GM19328 (cell line): Measurements from ENCODE around the gene SLC12A7.
"Not testable (repeated sequence)": the region's sequence is repeated elsewhere in the genome, so short reads cannot be mapped to it uniquely, and the experiment has no call there.

Experiments
- ATAC-seq: cut with Tn5 transposase; IDR thresholded peaks from one replicate; pipeline ENCODE4 v1.9.1; 2021; ENCODE audit warnings: mild to moderate bottlenecking, moderate library complexity; ENCODE audit not compliant: unreplicated experiment

The SLC12A7 gene

GRCh38 chr5:1028481-1029281, 83.2 kb downstream of the SLC12A7 start:
- ATAC-seq = no peak

GRCh38 chr5:1027631-1028441, 84.0 kb downstream of the SLC12A7 start:
- no peak for ATAC-seq

- no peak for ATAC-seq
Measured at GRCh38 chr5:1026700-1027621, 84.9 kb downstream of the SLC12A7 start.

GRCh38 chr5:1021969-1022336, 89.9 kb downstream of the SLC12A7 start:
- not testable (repeated sequence) for ATAC-seq

DNA sequence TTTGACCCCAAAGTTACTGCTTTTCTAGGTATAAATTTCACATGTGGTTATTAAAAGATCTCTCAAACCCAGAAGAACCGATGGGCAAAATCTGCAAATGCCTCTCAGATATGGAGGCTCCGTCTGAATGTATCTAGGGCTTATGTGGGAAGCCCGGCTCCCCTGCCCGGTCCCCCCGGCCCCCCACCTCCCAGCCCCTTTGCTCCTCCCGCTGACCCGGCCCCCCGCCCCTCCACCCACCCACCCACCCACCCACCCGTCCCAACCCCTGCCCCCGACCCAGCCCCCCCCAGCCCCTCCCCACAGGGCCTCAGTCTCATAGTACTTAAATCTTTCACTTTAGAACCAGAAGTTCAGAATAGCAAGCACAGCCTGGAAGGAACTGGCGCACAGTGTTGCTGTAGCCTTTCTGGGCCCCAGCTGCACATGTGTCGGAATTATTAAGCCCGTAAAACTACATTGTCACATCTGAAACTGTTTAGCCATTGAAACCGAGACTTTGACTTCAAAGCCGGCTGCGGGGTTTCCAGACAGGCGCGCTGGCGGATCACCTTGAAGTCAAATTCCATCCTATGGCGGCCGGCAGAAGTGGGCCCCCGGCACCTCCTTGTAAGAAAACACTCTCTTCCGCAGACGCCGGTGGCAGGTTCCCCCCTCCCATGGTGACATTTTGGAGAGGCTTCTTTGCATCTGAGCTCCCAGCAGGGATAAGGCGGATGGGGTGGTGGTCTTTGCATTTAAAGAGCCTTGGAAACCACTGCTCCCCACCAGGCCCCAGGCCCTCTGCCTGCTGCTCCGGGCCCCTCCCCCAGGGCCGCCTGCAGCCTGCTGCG, 90.5 kb downstream of the SLC12A7 start:
- no peak for ATAC-seq

DNA sequence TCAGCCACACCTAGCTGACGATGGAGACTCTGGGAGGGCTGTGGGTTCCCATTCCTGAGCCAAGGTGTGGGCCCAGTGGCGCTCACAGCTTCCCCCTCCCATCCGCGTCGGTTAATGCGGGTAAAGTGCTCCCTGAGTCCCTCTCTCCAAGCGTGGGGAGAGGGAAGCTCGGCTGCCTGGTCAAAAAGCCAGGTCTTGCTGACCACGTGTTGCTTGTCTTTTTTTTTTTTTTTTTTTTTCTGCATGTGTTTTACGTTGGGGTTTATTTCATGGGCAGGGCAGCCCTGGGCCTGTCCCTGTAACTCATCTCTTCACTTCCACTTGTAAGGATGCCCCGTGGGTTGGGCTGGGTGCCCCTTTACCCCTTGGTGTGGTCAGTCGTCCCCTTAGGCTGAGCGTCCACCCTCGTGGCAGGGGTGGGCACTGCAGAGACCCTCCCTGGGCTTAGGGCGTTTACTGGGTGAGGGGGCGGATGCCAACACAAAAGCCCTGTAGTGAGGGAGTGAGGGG, 91.4 kb downstream of the SLC12A7 start:
- ATAC-seq = no peak

DNA sequence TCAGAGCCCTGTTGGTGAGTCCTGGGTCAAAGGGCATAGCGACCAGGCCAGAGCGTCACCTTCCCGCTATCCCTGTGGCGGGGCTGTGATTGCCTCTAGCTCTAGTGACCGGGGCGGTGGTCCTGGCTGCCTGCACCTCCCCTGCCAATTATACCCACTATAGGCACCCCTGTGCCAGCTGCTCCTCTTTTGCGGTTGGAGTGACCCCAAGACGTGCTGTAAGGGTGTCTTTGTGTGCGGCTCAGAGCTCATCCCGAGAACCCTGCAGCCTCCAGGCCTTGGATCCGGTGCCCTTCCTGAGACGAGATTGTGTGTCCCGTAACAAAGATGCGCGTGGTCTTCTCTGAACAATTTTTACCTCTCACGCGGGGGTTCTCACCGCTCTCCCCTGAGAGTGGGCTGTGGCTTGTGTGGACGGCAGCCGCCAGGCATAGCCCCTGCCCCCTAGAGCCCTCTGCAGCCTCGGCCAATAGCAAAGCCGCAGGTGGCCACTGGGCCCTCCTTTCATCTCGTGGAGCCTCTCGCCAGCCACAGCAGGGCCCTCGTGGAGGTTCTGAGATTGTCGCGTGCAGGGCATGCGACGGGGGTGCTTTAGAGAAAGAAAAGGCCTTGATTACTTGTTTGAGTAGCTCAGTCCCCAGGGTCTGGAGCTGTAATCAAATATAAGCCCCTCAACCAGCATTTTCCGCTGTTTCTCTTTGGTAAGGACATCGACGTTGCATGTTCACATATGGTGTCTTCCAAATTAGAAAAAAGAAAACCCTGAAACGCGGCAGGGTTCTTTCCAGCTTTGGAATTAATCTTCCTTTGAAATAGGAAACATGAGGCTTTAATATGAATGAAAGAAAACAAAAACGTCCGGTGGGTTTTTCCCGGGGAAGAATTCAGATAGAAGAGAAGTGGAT, 92.6 kb downstream of the SLC12A7 start:
- ATAC-seq = no peak

GRCh38 chr5:1018596-1018995, 93.3 kb downstream of the SLC12A7 start:
- no peak for ATAC-seq

GRCh38 chr5:1017691-1018455, 94.0 kb downstream of the SLC12A7 start:
- ATAC-seq = no peak

DNA sequence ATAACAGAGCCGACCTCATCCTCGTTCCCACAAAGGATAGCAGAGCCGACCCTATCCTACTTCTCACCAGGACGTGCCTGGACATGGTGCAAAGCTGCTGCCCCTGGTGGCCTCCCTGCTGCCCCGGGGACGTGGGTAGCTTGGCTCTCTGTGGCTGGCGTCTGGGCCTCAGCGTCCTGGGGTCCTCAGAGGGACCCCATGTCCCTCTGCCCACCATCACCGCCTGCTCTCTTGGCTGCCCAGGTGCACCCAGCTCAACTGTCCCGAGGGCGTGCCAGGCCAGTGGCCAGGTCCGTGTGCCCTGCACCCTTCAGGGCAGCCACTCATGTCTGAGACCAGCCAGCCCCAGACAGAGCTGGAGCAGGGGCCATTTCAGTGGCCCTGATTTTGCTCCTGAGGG, 94.8 kb downstream of the SLC12A7 start:
- ATAC-seq = no peak

DNA sequence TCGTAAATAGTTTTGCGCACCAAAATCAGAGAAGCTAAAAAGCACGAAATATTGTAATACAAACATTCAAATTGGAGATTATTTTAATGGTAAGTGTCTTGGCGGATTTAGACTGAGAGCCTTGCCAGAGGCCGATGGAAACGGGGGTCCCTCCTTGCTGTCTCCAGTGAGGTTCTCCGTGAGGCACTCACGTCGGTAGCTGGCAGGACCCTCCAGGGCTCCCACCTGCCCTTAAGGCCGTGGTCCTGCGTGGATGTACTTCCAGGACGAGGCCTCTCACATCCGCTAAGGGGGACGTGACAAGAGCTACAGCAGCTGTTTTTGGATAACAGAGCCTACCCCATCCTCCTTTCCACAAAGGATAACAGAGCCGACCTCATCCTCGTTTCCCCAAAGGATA, 95.4 kb downstream of the SLC12A7 start:
- no peak for ATAC-seq

DNA sequence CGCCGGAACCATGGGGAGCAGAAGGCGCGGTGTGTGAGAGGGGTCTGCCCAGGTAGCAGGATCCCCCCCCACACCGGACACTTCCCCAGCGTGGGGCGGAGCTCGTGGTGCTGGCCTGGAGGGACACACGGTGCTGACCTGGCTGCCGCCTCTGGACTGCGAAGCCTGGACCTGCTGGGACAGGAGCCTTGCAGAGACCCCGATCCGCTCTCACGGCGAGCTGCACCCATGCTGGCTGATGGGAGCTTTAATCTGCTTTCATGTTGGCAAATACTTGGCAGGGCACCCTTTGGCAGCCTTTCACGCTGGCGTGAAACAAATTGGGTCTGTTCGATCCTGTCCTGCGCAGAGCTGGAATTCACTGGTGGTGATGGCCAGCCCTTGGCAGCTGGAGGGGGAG, 95.8 kb downstream of the SLC12A7 start:
- ATAC-seq = no peak

DNA sequence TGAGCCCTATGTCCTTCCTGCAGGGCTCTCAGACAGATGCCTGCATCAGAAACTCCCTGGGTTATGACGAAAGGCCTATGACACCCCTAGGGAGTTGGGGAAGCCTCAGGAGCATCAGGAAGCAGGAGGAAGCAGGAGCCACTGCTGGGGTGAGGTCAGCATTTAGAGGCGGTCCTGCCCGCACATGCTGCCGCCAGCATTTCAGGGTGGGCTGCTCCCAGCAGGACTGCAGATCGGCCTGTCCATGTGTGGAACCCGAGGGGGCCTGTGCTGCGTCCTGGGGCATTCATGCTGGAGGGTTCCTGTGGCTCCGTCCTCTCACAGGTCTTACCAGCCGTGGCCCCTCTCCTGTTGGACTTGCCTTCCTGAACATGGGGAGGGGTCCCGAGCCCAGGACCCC, 96.4 kb downstream of the SLC12A7 start:
- no peak for ATAC-seq

DNA sequence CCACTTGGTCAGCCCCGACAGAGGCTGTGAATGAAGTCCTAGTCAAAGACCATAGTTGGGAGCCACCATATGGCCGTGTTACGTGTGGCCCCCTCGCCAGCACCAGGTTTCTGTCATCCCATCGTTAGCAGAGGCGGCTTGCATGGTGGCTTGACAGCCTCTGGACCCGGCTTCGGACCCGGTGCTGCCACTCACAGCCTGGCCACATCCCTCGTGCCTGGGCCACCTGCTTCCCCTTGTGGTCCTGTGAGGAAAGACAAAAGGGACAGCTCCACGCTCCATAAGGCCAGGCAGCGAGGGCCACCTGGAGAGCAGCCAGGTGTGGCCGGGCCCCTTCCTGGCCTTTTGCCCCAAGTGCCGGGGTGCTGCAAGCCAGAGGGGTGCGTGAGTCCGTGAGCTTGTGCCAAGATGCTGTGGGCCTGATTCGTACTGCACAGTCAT, 97.1 kb downstream of the SLC12A7 start:
- ATAC-seq = no peak

- ATAC-seq = no peak
Measured at GRCh38 chr5:1014346-1014745, 97.5 kb downstream of the SLC12A7 start.

- ATAC-seq = no peak
Measured at GRCh38 chr5:1013948-1014301, 97.9 kb downstream of the SLC12A7 start.

DNA sequence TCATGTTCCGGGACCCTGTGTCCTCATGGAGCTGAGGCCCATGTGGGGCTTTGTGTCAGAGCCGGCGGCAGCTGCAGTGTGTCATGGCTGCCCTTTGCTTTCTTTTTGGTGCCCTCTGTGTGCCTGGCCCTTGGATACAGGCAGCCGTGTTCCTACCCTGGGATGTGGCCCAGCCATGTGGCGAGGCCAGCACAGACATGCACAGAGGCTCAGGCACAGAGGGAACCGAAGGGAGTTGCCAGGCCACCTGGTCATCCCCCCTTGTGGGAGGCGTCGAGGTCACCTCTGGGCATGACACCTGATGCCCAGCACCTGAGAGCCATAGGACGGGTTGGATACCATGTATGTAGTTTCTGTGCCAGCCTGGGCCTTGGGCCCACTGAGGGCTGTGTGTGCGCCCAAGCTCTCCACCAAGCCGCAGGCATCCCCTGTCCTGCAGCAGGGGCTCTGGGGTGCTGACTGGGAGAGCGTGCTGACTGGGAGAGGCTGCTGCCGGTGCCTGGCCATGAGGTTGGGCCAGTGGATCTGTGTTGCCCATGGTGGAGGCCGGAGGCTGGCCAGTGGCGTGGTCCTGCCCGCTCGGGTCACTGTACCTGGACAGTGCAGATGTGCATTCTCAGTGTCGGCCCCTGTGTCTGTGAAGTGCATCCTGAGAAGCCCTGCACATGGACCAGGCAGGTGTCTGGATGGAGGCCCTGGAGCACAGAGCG, 98.5 kb downstream of the SLC12A7 start:
- no peak for ATAC-seq

- no peak for ATAC-seq
Measured at GRCh38 chr5:1012900-1013237, 99.0 kb downstream of the SLC12A7 start.
